PC-3 (cell line): Measurements from ENCODE around the gene SAMSN1. TPM values are rescaled to one million over a fixed set of nuclear protein-coding genes. Genes with fewer than 3 reads are reported as not detected.

Source experiments
- ATAC-seq: fragments of 200-7000 bp; cut with Tn5 transposase; 2 replicates; pipeline ENCODE4 v1.9.1; 2020; ENCODE audit warnings: mild to moderate bottlenecking, moderate library complexity
- BruUV-seq: library from RNA; stranded (reverse); fragments of 400-500 nt; replicated peaks from 2 replicates; lab custom pipeline; 2021; lab: Mats Ljungman, UMichigan
- CTCF ChIA-PET: fragments of 300-600 bp; sonication (Branson Sonifier 250); formaldehyde crosslinking; loops from one replicate; lab custom pipeline; 2022; ENCODE audit warnings: antibody characterized with exemption; lab: Charles Lee
- POLR2A ChIA-PET: fragments of 300-600 bp; sonication (Branson Sonifier 250); formaldehyde crosslinking; loops from one replicate; lab custom pipeline; 2022; ENCODE audit warnings: antibody characterized with exemption; ENCODE audit not compliant: unreplicated experiment; lab: Charles Lee
- DNase-seq: peaks from one replicate; pipeline ENCODE4 v3.0.0-alpha.2; 2015
- H2AFZ ChIP-seq: fragments of 300-600 bp; sonication (generic); 2 replicates; pipeline ENCODE4 v1.6.0; 2016; ENCODE audit warnings: antibody characterized with exemption, low read length
- H3F3A ChIP-seq: fragments of 300-600 bp; sonication (generic); one replicate; pipeline ENCODE4 v1.6.0; 2017; ENCODE audit warnings: antibody characterized with exemption, low read length, control low read depth, mild to moderate bottlenecking; ENCODE audit not compliant: unreplicated experiment
- H3K27ac ChIP-seq: fragments of 300-600 bp; sonication (generic); 2 replicates; pipeline ENCODE4 v1.5.1; 2016; ENCODE audit warnings: mild to moderate bottlenecking, low read length
- H3K27me3 ChIP-seq: fragments of 300-600 bp; sonication (generic); 2 replicates; pipeline ENCODE4 v1.6.1; 2016; ENCODE audit warnings: low read length, mixed read lengths
- H3K36me3 ChIP-seq: fragments of 300-600 bp; sonication (generic); 2 replicates; pipeline ENCODE4 v1.6.1; 2016; ENCODE audit warnings: low read depth, mixed run types, low read length, mixed read lengths
- H3K4me1 ChIP-seq: fragments of 300-600 bp; sonication (generic); 2 replicates; pipeline ENCODE4 v1.5.1; 2016; ENCODE audit warnings: low read length; ENCODE audit not compliant: insufficient read depth
- H3K4me2 ChIP-seq: fragments of 300-600 bp; sonication (generic); 2 replicates; pipeline ENCODE4 v1.6.0; 2016; ENCODE audit warnings: low read length
- H3K4me3 ChIP-seq: fragments of 300-600 bp; sonication (generic); 2 replicates; pipeline ENCODE4 v1.5.1; 2016; ENCODE audit warnings: mild to moderate bottlenecking, low read length, mixed read lengths
- H3K79me2 ChIP-seq: fragments of 300-600 bp; sonication (generic); 2 replicates; pipeline ENCODE4 v1.6.1; 2017; ENCODE audit warnings: low read length, mixed read lengths
- H3K9ac ChIP-seq: fragments of 300-600 bp; sonication (generic); 2 replicates; pipeline ENCODE4 v1.6.0; 2016; ENCODE audit warnings: mild to moderate bottlenecking, low read length
- H3K9me2 ChIP-seq: fragments of 300-600 bp; sonication (generic); replicated peaks from 2 replicates; pipeline ENCODE4 v1.6.1; 2016; ENCODE audit warnings: mixed run types, low read length, mixed read lengths
- H3K9me3 ChIP-seq: fragments of 300-600 bp; sonication (generic); 2 replicates; pipeline ENCODE4 v1.6.1; 2016; ENCODE audit warnings: low read length, mixed read lengths
- H4K20me1 ChIP-seq: fragments of 300-600 bp; sonication (generic); 2 replicates; pipeline ENCODE4 v1.6.1; 2016; ENCODE audit warnings: low read length, mixed read lengths
- CTCF ChIP-seq: fragments of 300-600 bp; sonication (generic); conservative IDR thresholded peaks from 2 replicates; pipeline ENCODE4 v1.5.1; 2017; ENCODE audit warnings: antibody characterized with exemption, low read depth, mild to moderate bottlenecking, low read length
- EZH2 ChIP-seq: fragments of 300-600 bp; sonication (generic); IDR thresholded peaks from one replicate; pipeline ENCODE4 v1.6.1; 2017; ENCODE audit warnings: antibody characterized with exemption, mild to moderate bottlenecking, low read length; ENCODE audit not compliant: unreplicated experiment
- EZH2phosphoT487 ChIP-seq: fragments of 300-600 bp; sonication (generic); IDR thresholded peaks from 2 replicates; pipeline ENCODE4 v1.6.1; 2018; ENCODE audit warnings: mild to moderate bottlenecking, antibody characterized with exemption, low read length, borderline replicate concordance
- intact Hi-C: fragments of 100-400 bp; cut with micrococcal nuclease; formaldehyde crosslinking; loops from 2 replicates; pipeline ENCODE4 v1.9.0; 2023
- total RNA-seq: library from RNA; depleted of rRNA; stranded (reverse); fragments of >200 nt; gene quantifications from 2 replicates; pipeline ENCODE4 v1.2.3, GENCODE V29; 2014

The SAMSN1 gene
- total RNA-seq, 1 experiment from 2014 or later, result not detected

- Histone ChIP-seq H3F3A (no peaks in the 10 kb centered on the region), H2AFZ (no peak overlapping the region), H3K4me1 (no peaks in the 10 kb centered on the region), H3K9me3 (no peaks in the 10 kb centered on the region), H3K4me2 (no peak overlapping the region), H3K9me2 (no peaks in the 10 kb centered on the region), H3K9ac (no peak overlapping the region), H3K27ac (no peak overlapping the region), H3K4me3 (no peak overlapping the region), H3K27me3 (peaks cover 42% of the 10 kb centered on the region), H3K36me3 (no peaks in the 10 kb centered on the region), H4K20me1 (no peaks in the 10 kb centered on the region), H3K79me2 (no peaks in the 10 kb centered on the region)
- ChIA-PET POLR2A (no interaction called here), CTCF (no interaction called here)
- no peak for DNase-seq
- BruUV-seq, result no TSS peak
- intact Hi-C loops, result no loop called here
- no peak for ATAC-seq
- TF ChIP-seq CTCF, result no peak
- no peak for TF ChIP-seq EZH2phosphoT487
- no peak for TF ChIP-seq EZH2
Observed at GRCh38 chr21:14487490-14488432, 58.4 kb downstream of the SAMSN1 start.

- Histone ChIP-seq H3K79me2 (no peaks in the 10 kb centered on the region), H3F3A (no peaks in the 10 kb centered on the region), H3K27me3 (peaks cover 50% of the 10 kb centered on the region), H3K9me2 (no peaks in the 10 kb centered on the region), H3K4me1 (no peaks in the 10 kb centered on the region), H3K9ac (no peak overlapping the region), H4K20me1 (no peaks in the 10 kb centered on the region), H3K4me2 (no peak overlapping the region), H3K9me3 (no peaks in the 10 kb centered on the region), H3K27ac (no peak overlapping the region), H3K36me3 (no peaks in the 10 kb centered on the region), H2AFZ (no peak overlapping the region), H3K4me3 (no peak overlapping the region)
- no peak for DNase-seq
- CTCF ChIA-PET, result no interaction called here
- intact Hi-C loops, result no loop called here
- POLR2A ChIA-PET, result no interaction called here
- BruUV-seq, result no TSS peak
- TF ChIP-seq EZH2phosphoT487, result no peak
- no peak for TF ChIP-seq CTCF
- TF ChIP-seq EZH2, result no peak
- ATAC-seq, result no peak
Observed at GRCh38 chr21:14486869-14487268, 59.2 kb downstream of the SAMSN1 start.

GRCh38 chr21:14484188-14485009, 61.7 kb downstream of the SAMSN1 start:
- no peaks in the 10 kb centered on the region for H3K9me2 ChIP-seq
- H4K20me1 ChIP-seq, result no peaks in the 10 kb centered on the region
- no peak for DNase-seq
- H2AFZ ChIP-seq, result no peak overlapping the region
- no peaks in the 10 kb centered on the region for H3F3A ChIP-seq
- intact Hi-C loops, result no loop called here
- H3K4me1 ChIP-seq, result no peaks in the 10 kb centered on the region
- no peak overlapping the region for H3K4me3 ChIP-seq
- BruUV-seq, result no TSS peak
- TF ChIP-seq CTCF (no peak), EZH2phosphoT487 (no peak), EZH2 (no peak)
- CTCF ChIA-PET, result no interaction called here
- H3K79me2 ChIP-seq, result no peaks in the 10 kb centered on the region
- no peak overlapping the region for H3K27ac ChIP-seq
- H3K9me3 ChIP-seq, result no peaks in the 10 kb centered on the region
- ATAC-seq, result no peak
- H3K27me3 ChIP-seq, result peaks cover 42% of the 10 kb centered on the region
- no peaks in the 10 kb centered on the region for H3K36me3 ChIP-seq
- no peak overlapping the region for H3K9ac ChIP-seq
- no peak overlapping the region for H3K4me2 ChIP-seq
- POLR2A ChIA-PET, result no interaction called here
